CD8-positive, alpha-beta memory T cell (primary cell): ENCODE data around the gene CDYL. TPM values are rescaled to one million over a fixed set of nuclear protein-coding genes. Genes with fewer than 3 reads are reported as not detected.

Experiments
- CTCF ChIA-PET: fragments of 350-600 bp; sonication (Branson Sonifier 250); formaldehyde crosslinking; loops from one replicate; lab custom pipeline; 2021; ENCODE audit warnings: antibody characterized with exemption; lab: Charles Lee
- POLR2A ChIA-PET: fragments of 350-600 bp; sonication (Branson Sonifier 250); formaldehyde crosslinking; loops from one replicate; lab custom pipeline; 2021; ENCODE audit warnings: antibody characterized with exemption; lab: Charles Lee
- DNase-seq, 5 donors: peaks; one replicate each; pipeline versions ENCODE4 v3.0.0 to v3.0.0-alpha.2; 2020 to 2022; ENCODE audit warnings: mixed read lengths in 1 of 5
- H3K27ac ChIP-seq: one replicate; pipeline ENCODE4 v1.7.0; 2013; ENCODE audit warnings: low read depth, mild to moderate bottlenecking, low read length, moderate library complexity
- H3K27me3 ChIP-seq: 2 replicates; pipeline ENCODE4 v1.7.0; 2013; ENCODE audit warnings: low read length, mild to moderate bottlenecking; ENCODE audit not compliant: insufficient read depth, poor library complexity, severe bottlenecking
- H3K36me3 ChIP-seq: 2 replicates; pipeline ENCODE4 v1.7.0; 2013; ENCODE audit warnings: mild to moderate bottlenecking, low read length, moderate library complexity; ENCODE audit not compliant: insufficient read depth
- H3K4me1 ChIP-seq: 2 replicates; pipeline ENCODE4 v1.7.0; 2013; ENCODE audit warnings: mild to moderate bottlenecking, low read length, moderate library complexity; ENCODE audit not compliant: insufficient read depth
- H3K4me3 ChIP-seq: 2 replicates; pipeline ENCODE4 v1.7.0; 2013; ENCODE audit warnings: mild to moderate bottlenecking, low read length
- H3K9me3 ChIP-seq: 2 replicates; pipeline ENCODE4 v1.7.0; 2013; ENCODE audit warnings: mild to moderate bottlenecking, low read length
- H3K27ac Mint-ChIP-seq, 8 donors: one replicate each; pipeline ENCODE4 v1.8.0; 2020 to 2021; ENCODE audit warnings: mixed read lengths in 8 of 8, mild to moderate bottlenecking in 6 of 8, inconsistent platforms in 3 of 8, moderate library complexity in 3 of 8
- H3K27me3 Mint-ChIP-seq, 2 donors: one replicate each; pipeline ENCODE4 v1.8.0; 2020 to 2021; ENCODE audit warnings: mixed read lengths in 2 of 2, mild to moderate bottlenecking in 1 of 2, moderate library complexity in 1 of 2
- H3K36me3 Mint-ChIP-seq, 3 donors: one replicate each; pipeline ENCODE4 v1.8.0; 2020 to 2021; ENCODE audit warnings: mixed read lengths in 3 of 3, inconsistent platforms in 1 of 3, mild to moderate bottlenecking in 1 of 3
- H3K4me1 Mint-ChIP-seq, 3 donors: one replicate each; pipeline ENCODE4 v1.8.0; 2020 to 2021; ENCODE audit warnings: mixed read lengths in 3 of 3, inconsistent platforms in 1 of 3, mild to moderate bottlenecking in 1 of 3
- H3K4me3 Mint-ChIP-seq, 7 donors: one replicate each; pipeline ENCODE4 v1.8.0; 2020 to 2021; ENCODE audit warnings: mixed read lengths in 7 of 7, mild to moderate bottlenecking in 6 of 7, moderate library complexity in 4 of 7, inconsistent platforms in 2 of 7
- H3K9me3 Mint-ChIP-seq, 5 donors: one replicate each; pipeline ENCODE4 v1.8.0; 2020 to 2022; ENCODE audit warnings: mixed read lengths in 5 of 5, mild to moderate bottlenecking in 3 of 5, moderate library complexity in 2 of 5, inconsistent platforms in 1 of 5
- polyA plus RNA-seq: library from polyadenylated mRNA; unstranded; fragments of 300-500 nt; fragmentation: Illumina TruSeq; gene quantifications from one replicate; pipeline ENCODE4 v1.2.3, GENCODE V29; 2021
- total RNA-seq, 2 experiments: library from RNA; stranded (reverse); gene quantifications; one replicate each; pipeline ENCODE4 v1.2.3, GENCODE V29; 2021

CDYL gene
- total and polyA plus RNA-seq, 3 experiments from 2014 or later: 7.5 to 32.2 (median 31.7) TPM

DNA sequence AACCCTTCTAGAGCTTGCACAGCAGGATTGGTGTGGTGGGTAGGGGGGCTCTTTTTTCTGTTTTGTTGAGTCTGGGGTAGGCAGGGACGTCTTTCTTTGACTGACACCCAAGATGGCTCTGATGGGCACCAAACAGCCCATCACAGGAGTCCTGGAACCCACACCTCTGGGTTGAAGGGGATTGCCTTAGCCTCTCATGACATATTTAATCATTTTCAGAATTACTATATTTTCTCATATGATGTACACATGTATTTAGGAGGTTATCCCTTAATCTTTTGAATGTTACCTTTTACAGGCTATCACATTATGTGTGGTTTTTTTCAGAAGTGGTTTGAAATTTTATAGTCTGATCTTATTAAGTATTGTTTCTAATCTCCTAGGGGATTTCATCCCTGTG is 163.0 kb downstream of the CDYL start:
- no peak overlapping the region for H3K27ac ChIP-seq
- DNase-seq: no peak

DNA sequence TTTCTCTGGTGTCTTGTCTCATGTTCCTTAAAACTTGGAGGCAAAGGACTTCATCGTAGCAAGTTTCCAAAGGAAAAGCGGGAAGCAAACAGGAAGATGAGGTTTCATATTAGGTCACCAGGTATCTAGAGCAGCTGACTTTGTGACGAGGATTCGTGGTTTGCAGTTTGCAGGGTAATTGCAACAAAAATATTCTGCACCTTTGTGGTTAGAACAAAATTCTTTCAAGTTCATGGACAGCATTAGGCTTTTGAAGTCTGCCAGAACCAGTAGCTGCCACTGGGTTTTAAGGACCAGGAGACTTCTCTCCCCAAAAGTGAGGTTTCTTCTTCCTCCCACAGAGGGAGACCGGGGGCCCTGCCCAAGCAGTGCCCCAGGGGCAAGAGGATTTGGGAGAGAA is 164.2 kb downstream of the CDYL start:
- POLR2A ChIA-PET: no interaction called here
- CTCF ChIA-PET: no interaction called here
- no peak overlapping the region for H3K4me3 Mint-ChIP-seq
- no peak for DNase-seq
- Histone ChIP-seq H3K9me3 (no peaks in the 10 kb centered on the region), H3K4me3 (no peak overlapping the region), H3K4me1 (peaks cover 13% of the 10 kb centered on the region), H3K27me3 (no peaks in the 10 kb centered on the region), H3K36me3 (peaks cover 7% of the 10 kb centered on the region), H3K27ac (no peak overlapping the region)
- H3K9me3 Mint-ChIP-seq: no peaks in the 10 kb centered on the region
- peak overlapping the region in 1 of 8 donors; percentile 84 for H3K27ac Mint-ChIP-seq
- peaks cover 37 to 51% (median 48%) of the 10 kb centered on the region in 3 donors for H3K4me1 Mint-ChIP-seq
- peaks cover 0 to 2% of the 10 kb centered on the region in 2 donors for H3K27me3 Mint-ChIP-seq
- H3K36me3 Mint-ChIP-seq: peaks cover 0 to 55% (median 26%) of the 10 kb centered on the region in 3 donors

More for the DNA sequence above, 163.0 kb downstream of the CDYL start:
- ChIA-PET CTCF (no interaction called here), POLR2A (no interaction called here)
- no peak overlapping the region for H3K4me3 Mint-ChIP-seq
- Histone ChIP-seq H3K4me1 (peaks cover 13% of the 10 kb centered on the region), H3K36me3 (no peaks in the 10 kb centered on the region), H3K4me3 (no peak overlapping the region), H3K27me3 (no peaks in the 10 kb centered on the region), H3K9me3 (no peaks in the 10 kb centered on the region)
- peak overlapping the region in 1 of 8 donors; percentile 52 for H3K27ac Mint-ChIP-seq
- peaks cover 0 to 2% of the 10 kb centered on the region in 2 donors for H3K27me3 Mint-ChIP-seq
- H3K36me3 Mint-ChIP-seq: peaks cover 0 to 45% (median 23%) of the 10 kb centered on the region in 3 donors
- peaks cover 48 to 63% (median 60%) of the 10 kb centered on the region in 3 donors for H3K4me1 Mint-ChIP-seq
- no peaks in the 10 kb centered on the region for H3K9me3 Mint-ChIP-seq

DNA sequence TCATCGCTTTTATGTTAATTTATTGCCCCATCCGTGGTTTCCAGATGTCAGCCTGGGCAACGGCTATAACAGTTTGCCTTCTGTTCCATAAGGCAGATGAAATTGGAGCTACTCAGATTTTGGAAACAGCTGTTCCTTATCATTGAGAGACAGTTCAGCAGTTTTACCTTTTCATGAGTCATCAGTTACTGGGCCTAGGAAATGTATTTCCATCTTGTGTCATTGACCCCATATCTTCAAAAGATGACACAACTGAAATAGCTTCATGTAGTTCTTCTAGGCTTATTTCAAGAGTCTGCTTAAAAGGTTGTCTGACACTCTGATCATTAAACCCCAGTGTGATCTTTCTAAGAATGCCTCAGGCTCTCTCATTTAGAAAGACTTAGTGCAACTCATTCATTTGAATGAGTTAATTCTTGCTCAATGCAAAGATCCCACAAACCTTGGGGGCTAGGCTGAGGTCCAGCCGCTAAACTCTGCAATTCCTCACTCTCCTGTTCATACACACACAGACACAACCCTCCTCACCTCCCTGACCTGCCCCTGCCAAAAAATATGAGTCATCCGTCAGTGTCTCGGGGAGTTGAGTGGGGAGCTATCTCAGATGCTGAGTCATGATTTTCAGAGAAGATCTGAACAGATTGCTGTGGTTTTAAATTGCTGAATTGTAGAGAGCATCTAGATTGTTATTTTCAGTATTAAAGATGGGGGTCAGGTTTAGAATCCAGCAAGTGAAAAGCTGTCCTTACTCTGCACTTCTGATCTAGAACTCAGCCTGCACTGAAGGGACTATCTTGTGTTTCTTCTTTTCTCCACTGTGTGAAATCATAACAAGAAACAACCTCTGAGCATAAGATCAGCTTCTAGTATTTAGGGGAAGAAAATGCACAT is 165.8 kb downstream of the CDYL start:
- DNase-seq: peak in 1 of 5 donors; percentile 60
- Mint-ChIP-seq H3K4me1 (peaks cover 30 to 38% (median 35%) of the 10 kb centered on the region in 3 donors), H3K9me3 (no peaks in the 10 kb centered on the region), H3K4me3 (peak overlapping the region in 4 of 7 donors; percentile 1 to 39 (median 4)), H3K27ac (peak overlapping the region; percentile 2 to 76 (median 32)), H3K27me3 (no peaks in the 10 kb centered on the region), H3K36me3 (peaks cover 0 to 64% (median 25%) of the 10 kb centered on the region in 3 donors)
- Histone ChIP-seq H3K4me3 (no peak overlapping the region), H3K27me3 (no peaks in the 10 kb centered on the region), H3K9me3 (no peaks in the 10 kb centered on the region), H3K27ac (no peak overlapping the region), H3K36me3 (peaks cover 12% of the 10 kb centered on the region), H3K4me1 (peaks cover 13% of the 10 kb centered on the region)
- POLR2A ChIA-PET: no interaction called here
- CTCF ChIA-PET: no interaction called here

DNA sequence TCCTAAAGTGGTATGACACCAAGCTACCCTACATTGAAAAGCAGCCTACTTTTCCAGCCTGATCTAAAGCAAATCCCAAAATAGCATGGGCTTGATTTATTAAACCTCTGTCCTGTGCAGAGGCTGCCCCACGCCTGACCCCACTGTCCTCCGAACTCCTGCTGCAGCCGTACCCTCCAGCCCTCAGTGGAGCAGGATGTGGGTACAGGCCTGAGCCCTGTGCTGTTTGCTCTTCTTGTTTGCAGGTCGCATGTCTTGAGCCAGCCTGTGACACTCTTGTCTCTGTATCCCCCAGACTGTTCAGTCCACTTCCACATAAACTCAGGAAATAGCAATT is 166.4 kb downstream of the CDYL start:
- Histone ChIP-seq H3K9me3 (no peaks in the 10 kb centered on the region), H3K27ac (no peak overlapping the region), H3K27me3 (no peaks in the 10 kb centered on the region), H3K4me3 (no peak overlapping the region), H3K4me1 (peaks cover 13% of the 10 kb centered on the region), H3K36me3 (peaks cover 12% of the 10 kb centered on the region)
- no peak for DNase-seq
- POLR2A ChIA-PET: no interaction called here
- Mint-ChIP-seq H3K27ac (peak overlapping the region; percentile 2 to 76 (median 45)), H3K9me3 (no peaks in the 10 kb centered on the region), H3K36me3 (peaks cover 0 to 63% (median 23%) of the 10 kb centered on the region in 3 donors), H3K27me3 (no peaks in the 10 kb centered on the region), H3K4me3 (peak overlapping the region in 2 of 7 donors; percentile 12 to 39), H3K4me1 (peaks cover 30 to 38% (median 35%) of the 10 kb centered on the region in 3 donors)
- CTCF ChIA-PET: no interaction called here

DNA sequence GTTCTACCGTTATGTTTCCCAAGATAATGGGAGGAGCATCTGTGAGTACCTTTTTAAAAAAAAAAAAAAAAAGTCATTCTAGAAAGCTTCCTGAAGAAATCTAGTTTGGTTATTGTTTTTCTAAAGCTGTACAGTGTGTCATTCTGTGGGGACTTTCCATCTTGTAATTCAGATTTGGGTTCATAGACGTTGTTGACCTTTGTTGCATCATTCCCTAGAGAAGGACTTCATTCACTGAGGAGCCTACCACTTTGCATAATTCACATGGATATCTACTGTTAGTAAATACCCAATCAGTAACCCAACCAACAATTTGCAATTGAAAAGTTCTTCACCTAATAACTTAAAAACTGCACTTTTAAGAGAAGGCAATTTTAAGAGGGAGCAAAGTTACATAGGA is 167.5 kb downstream of the CDYL start:
- CTCF ChIA-PET: interaction anchor here (0.9 kb wide), 1 partner anchor 13 kb away, joined by 3 read pairs; no protein-coding TSS in a partner anchor

DNA sequence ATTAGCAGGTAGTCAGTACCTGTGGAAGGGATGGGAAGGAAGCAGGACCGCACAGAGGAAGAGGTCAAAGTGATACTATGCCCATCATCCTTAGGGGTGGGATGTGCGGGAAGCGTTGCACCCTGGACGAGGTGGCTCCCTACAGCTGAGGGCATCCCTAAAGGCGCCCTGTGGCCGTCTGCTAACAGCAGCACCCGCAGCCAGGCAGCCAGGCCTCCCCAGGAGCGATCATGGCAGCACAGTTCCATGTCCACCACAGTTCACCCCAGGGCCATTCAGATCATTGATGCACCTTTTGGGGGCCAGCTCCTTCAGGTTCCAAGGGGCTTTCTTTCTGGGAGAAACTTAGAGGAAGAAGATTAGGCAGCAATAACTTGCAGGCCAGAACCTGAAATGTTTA is 168.1 kb downstream of the CDYL start:
- no peak overlapping the region for H3K4me3 Mint-ChIP-seq
- H3K4me1 ChIP-seq: peaks cover 13% of the 10 kb centered on the region
- POLR2A ChIA-PET: no interaction called here
- H3K27me3 ChIP-seq: no peaks in the 10 kb centered on the region
- H3K4me1 Mint-ChIP-seq: peaks cover 30 to 38% (median 35%) of the 10 kb centered on the region in 3 donors
- peaks cover 23% of the 10 kb centered on the region for H3K36me3 ChIP-seq
- H3K27ac Mint-ChIP-seq: no peak overlapping the region
- H3K9me3 ChIP-seq: no peaks in the 10 kb centered on the region
- H3K9me3 Mint-ChIP-seq: no peaks in the 10 kb centered on the region
- no peak overlapping the region for H3K4me3 ChIP-seq
- peak in 1 of 5 donors; percentile 17 for DNase-seq
- no peaks in the 10 kb centered on the region for H3K27me3 Mint-ChIP-seq
- peaks cover 0 to 68% (median 18%) of the 10 kb centered on the region in 3 donors for H3K36me3 Mint-ChIP-seq
- no peak overlapping the region for H3K27ac ChIP-seq
- CTCF ChIA-PET: interaction anchor here (0.9 kb wide), 1 partner anchor 13 kb away, joined by 3 read pairs; no protein-coding TSS in a partner anchor

More for the DNA sequence above, 167.5 kb downstream of the CDYL start:
- Histone ChIP-seq H3K36me3 (peaks cover 16% of the 10 kb centered on the region), H3K27ac (no peak overlapping the region), H3K27me3 (no peaks in the 10 kb centered on the region), H3K4me1 (peaks cover 13% of the 10 kb centered on the region), H3K9me3 (no peaks in the 10 kb centered on the region), H3K4me3 (no peak overlapping the region)
- H3K27me3 Mint-ChIP-seq: no peaks in the 10 kb centered on the region
- POLR2A ChIA-PET: no interaction called here
- peaks cover 30 to 38% (median 35%) of the 10 kb centered on the region in 3 donors for H3K4me1 Mint-ChIP-seq
- H3K4me3 Mint-ChIP-seq: no peak overlapping the region
- no peak for DNase-seq
- peaks cover 0 to 66% (median 18%) of the 10 kb centered on the region in 3 donors for H3K36me3 Mint-ChIP-seq
- H3K27ac Mint-ChIP-seq: peak overlapping the region in 2 of 8 donors; percentile 14 to 38
- no peaks in the 10 kb centered on the region for H3K9me3 Mint-ChIP-seq

DNA sequence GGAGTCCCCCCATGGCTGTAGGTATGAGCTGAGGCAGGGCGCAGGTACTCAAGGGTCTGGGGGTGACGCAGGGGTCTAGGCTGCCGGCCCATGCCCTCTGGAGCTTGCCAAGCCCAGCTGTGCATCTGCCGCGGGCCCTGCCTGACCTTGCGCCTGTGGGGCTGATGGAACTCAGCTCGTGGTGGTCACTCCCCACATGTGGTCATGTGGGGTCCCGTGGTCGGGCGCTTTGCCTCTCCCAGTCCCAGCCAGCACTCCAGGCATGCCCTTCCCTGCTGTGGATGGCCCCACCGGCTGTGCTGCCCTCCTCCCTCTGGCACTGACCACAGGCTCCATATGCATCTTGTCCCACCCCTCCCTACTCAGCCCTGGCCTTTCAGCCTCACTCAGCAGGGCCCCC is 170.3 kb downstream of the CDYL start:
- POLR2A ChIA-PET: no interaction called here
- H3K27ac ChIP-seq: no peak overlapping the region
- peaks cover 8 to 74% (median 25%) of the 10 kb centered on the region in 3 donors for H3K36me3 Mint-ChIP-seq

DNA sequence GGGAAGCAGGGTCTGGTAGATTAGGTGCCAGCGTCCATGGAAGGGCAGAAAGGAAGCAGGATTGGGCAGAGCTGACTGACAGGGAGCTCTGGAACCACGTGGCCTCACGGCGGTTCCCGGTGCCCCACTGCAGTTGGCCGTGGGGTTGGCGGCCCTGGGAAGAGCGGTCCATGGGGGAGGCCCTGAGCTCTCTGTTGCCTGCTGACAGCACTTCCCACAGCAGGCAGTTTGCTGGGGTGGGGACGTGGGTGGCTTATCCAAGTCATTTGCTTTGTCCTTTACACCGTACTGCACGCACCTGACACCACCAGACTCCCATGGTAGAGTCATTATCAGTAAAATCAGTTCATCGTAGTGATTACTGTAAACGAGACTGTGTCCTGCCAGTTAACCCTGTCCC is 171.5 kb downstream of the CDYL start:
- no peaks in the 10 kb centered on the region for H3K9me3 Mint-ChIP-seq
- H3K9me3 ChIP-seq: no peaks in the 10 kb centered on the region
- peaks cover 4% of the 10 kb centered on the region in 3 donors for H3K4me1 Mint-ChIP-seq
- no peaks in the 10 kb centered on the region for H3K27me3 ChIP-seq
- ChIA-PET POLR2A (no interaction called here), CTCF (no interaction called here)
- H3K27ac ChIP-seq: no peak overlapping the region
- no peaks in the 10 kb centered on the region for H3K27me3 Mint-ChIP-seq
- no peak overlapping the region for H3K4me3 Mint-ChIP-seq
- no peaks in the 10 kb centered on the region for H3K4me1 ChIP-seq
- DNase-seq: no peak
- peak overlapping the region in 1 of 8 donors; percentile 50 for H3K27ac Mint-ChIP-seq
- peaks cover 8 to 82% (median 29%) of the 10 kb centered on the region in 3 donors for H3K36me3 Mint-ChIP-seq
- peaks cover 29% of the 10 kb centered on the region for H3K36me3 ChIP-seq
- no peak overlapping the region for H3K4me3 ChIP-seq

More for the DNA sequence above, 170.3 kb downstream of the CDYL start:
- H3K4me3 ChIP-seq: no peak overlapping the region
- no peaks in the 10 kb centered on the region for H3K9me3 Mint-ChIP-seq
- H3K9me3 ChIP-seq: no peaks in the 10 kb centered on the region
- peak in 1 of 5 donors; percentile 38 for DNase-seq
- no peaks in the 10 kb centered on the region for H3K27me3 Mint-ChIP-seq
- H3K27me3 ChIP-seq: no peaks in the 10 kb centered on the region
- H3K4me1 Mint-ChIP-seq: peaks cover 16% of the 10 kb centered on the region in 3 donors
- H3K27ac Mint-ChIP-seq: peak overlapping the region in 1 of 8 donors; percentile 29
- H3K4me1 ChIP-seq: no peaks in the 10 kb centered on the region
- CTCF ChIA-PET: no interaction called here
- H3K4me3 Mint-ChIP-seq: no peak overlapping the region
- peaks cover 29% of the 10 kb centered on the region for H3K36me3 ChIP-seq
